Stimulated activated CD4-positive, alpha-beta T cell treated with anti-CD3 and anti-CD28 coated beads, Interleukin-1b, Interleukin-23, amount 100 ng/mL, for 48 hours (primary cell): Measurements from ENCODE around the gene POLR3B.
"Not testable (repeated sequence)": the region's sequence is repeated elsewhere in the genome, so short reads cannot be mapped to it uniquely, and the experiment has no call there.

Experiments used
- DNase-seq: peaks from one replicate; pipeline ENCODE4 v3.0.0-alpha.2; 2020

The POLR3B gene

GRCh38 chr12:106477627-106478026 is 120.1 kb downstream of the POLR3B start:
- not testable (repeated sequence) for DNase-seq

- no peak for DNase-seq
Observed at GRCh38 chr12:106480251-106480650, 122.7 kb downstream of the POLR3B start.

GRCh38 chr12:106481246-106481645 is 123.7 kb downstream of the POLR3B start:
- no peak for DNase-seq

GRCh38 chr12:106487664-106488063 is 130.1 kb downstream of the POLR3B start:
- no peak for DNase-seq

GRCh38 chr12:106488884-106489283 is 131.3 kb downstream of the POLR3B start:
- no peak for DNase-seq

- DNase-seq: no peak
Observed at GRCh38 chr12:106490264-106490663, 132.7 kb downstream of the POLR3B start.

- DNase-seq: no peak
Observed at GRCh38 chr12:106492857-106493256, 135.3 kb downstream of the POLR3B start.

- no peak for DNase-seq
Observed at GRCh38 chr12:106493531-106493930, 136.0 kb downstream of the POLR3B start.

GRCh38 chr12:106495354-106495965 is 137.9 kb downstream of the POLR3B start:
- no peak for DNase-seq

GRCh38 chr12:106498056-106498455 is 140.5 kb downstream of the POLR3B start:
- no peak for DNase-seq

- DNase-seq: no peak
Observed at GRCh38 chr12:106499628-106500027, 142.1 kb downstream of the POLR3B start.

- no peak for DNase-seq
Observed at GRCh38 chr12:106506691-106507090, 149.1 kb downstream of the POLR3B start.

GRCh38 chr12:106508966-106509365 is 151.4 kb downstream of the POLR3B start:
- no peak for DNase-seq

GRCh38 chr12:106511365-106511764 is 153.8 kb downstream of the POLR3B start:
- no peak for DNase-seq

GRCh38 chr12:106517314-106517713 is 159.8 kb downstream of the POLR3B start:
- DNase-seq: no peak

- DNase-seq: no peak
Observed at GRCh38 chr12:106519607-106520021, 162.1 kb downstream of the POLR3B start.

GRCh38 chr12:106521901-106522300 is 164.4 kb downstream of the POLR3B start:
- DNase-seq: no peak

- no peak for DNase-seq
Observed at GRCh38 chr12:106522708-106523107, 165.2 kb downstream of the POLR3B start.

GRCh38 chr12:106527356-106527755 is 169.8 kb downstream of the POLR3B start:
- DNase-seq: no peak

GRCh38 chr12:106541201-106541600 is 183.7 kb downstream of the POLR3B start:
- no peak for DNase-seq

- no peak for DNase-seq
Observed at GRCh38 chr12:106551410-106551809, 193.9 kb downstream of the POLR3B start.

- DNase-seq: no peak
Observed at GRCh38 chr12:106552228-106552627, 194.7 kb downstream of the POLR3B start.
